ENCODE data around the gene COG5.
"Not testable (repeated sequence)": the region's sequence is repeated elsewhere in the genome, so short reads cannot be mapped to it uniquely, and the experiment has no call there.

The COG5 gene

GRCh38 chr7:107276220-107276827 lies 287.4 kb downstream of the COG5 start:
- DNase-seq (ENCODE audit: low read depth in 1 of 2, low spot score in 1 of 2): no peak

GRCh38 chr7:107274506-107274905 lies 289.2 kb downstream of the COG5 start:
- DNase-seq (ENCODE audit: low read depth in 1 of 2, low spot score in 1 of 2): no peak

GRCh38 chr7:107269790-107270189 lies 293.9 kb downstream of the COG5 start:
- no peak for DNase-seq (ENCODE audit: low read depth in 1 of 2, low spot score in 1 of 2)

GRCh38 chr7:107268594-107268993 lies 295.1 kb downstream of the COG5 start:
- DNase-seq (ENCODE audit: low read depth in 1 of 2, low spot score in 1 of 2): no peak

- no peak for DNase-seq (ENCODE audit: low read depth in 1 of 2, low spot score in 1 of 2)
These were observed 296.6 kb downstream of the COG5 start for GRCh38 chr7:107267138-107267537.

GRCh38 chr7:107264723-107265122 lies 299.0 kb downstream of the COG5 start:
- DNase-seq (ENCODE audit: low read depth in 1 of 2, low spot score in 1 of 2): no peak

- DNase-seq (ENCODE audit: low read depth in 1 of 2, low spot score in 1 of 2): no peak
These were observed 300.9 kb downstream of the COG5 start for GRCh38 chr7:107262857-107263256.

- no peak for DNase-seq (ENCODE audit: low read depth in 1 of 2, low spot score in 1 of 2)
These were observed 305.0 kb downstream of the COG5 start for GRCh38 chr7:107258737-107259136.

GRCh38 chr7:107255602-107256001 lies 308.1 kb downstream of the COG5 start:
- no peak for DNase-seq (ENCODE audit: low read depth in 1 of 2, low spot score in 1 of 2)

- no peak for DNase-seq (ENCODE audit: low read depth in 1 of 2, low spot score in 1 of 2)
These were observed 309.2 kb downstream of the COG5 start for GRCh38 chr7:107254398-107254985.

GRCh38 chr7:107253599-107253998 lies 310.1 kb downstream of the COG5 start:
- no peak for DNase-seq (ENCODE audit: low read depth in 1 of 2, low spot score in 1 of 2)

GRCh38 chr7:107251963-107252362 lies 311.8 kb downstream of the COG5 start:
- no peak for DNase-seq (ENCODE audit: low read depth in 1 of 2, low spot score in 1 of 2)

- DNase-seq (ENCODE audit: low read depth in 1 of 2, low spot score in 1 of 2): no peak
These were observed 315.0 kb downstream of the COG5 start for GRCh38 chr7:107248551-107249316.

GRCh38 chr7:107246836-107247235 lies 316.9 kb downstream of the COG5 start:
- DNase-seq (ENCODE audit: low read depth in 1 of 2, low spot score in 1 of 2): not testable (repeated sequence)

GRCh38 chr7:107244613-107245012 lies 319.1 kb downstream of the COG5 start:
- DNase-seq (ENCODE audit: low read depth in 1 of 2, low spot score in 1 of 2): no peak

GRCh38 chr7:107242267-107242666 lies 321.5 kb downstream of the COG5 start:
- no peak for DNase-seq (ENCODE audit: low read depth in 1 of 2, low spot score in 1 of 2)

GRCh38 chr7:107237451-107237850 lies 326.3 kb downstream of the COG5 start:
- DNase-seq (ENCODE audit: low read depth in 1 of 2, low spot score in 1 of 2): no peak

- no peak for DNase-seq (ENCODE audit: low read depth in 1 of 2, low spot score in 1 of 2)
These were observed 326.9 kb downstream of the COG5 start for GRCh38 chr7:107236862-107237261.

- no peak for DNase-seq (ENCODE audit: low read depth in 1 of 2, low spot score in 1 of 2)
These were observed 329.3 kb downstream of the COG5 start for GRCh38 chr7:107234436-107234835.

GRCh38 chr7:107233981-107234380 lies 329.7 kb downstream of the COG5 start:
- DNase-seq (ENCODE audit: low read depth in 1 of 2, low spot score in 1 of 2): no peak

GRCh38 chr7:107233174-107233573 lies 330.5 kb downstream of the COG5 start:
- DNase-seq (ENCODE audit: low read depth in 1 of 2, low spot score in 1 of 2): no peak

GRCh38 chr7:107232568-107233090 lies 331.1 kb downstream of the COG5 start:
- DNase-seq (ENCODE audit: low read depth in 1 of 2, low spot score in 1 of 2): no peak
